ENCODE data around the gene GNG4. TPM values are rescaled to one million over a fixed set of nuclear protein-coding genes. Genes with fewer than 3 reads are reported as not detected.

Gene GNG4
- total and polyA plus RNA-seq, 9 of the 15 experiments (the other 6 are each of a cell fraction or from before 2014, with no cell fraction given): 0.06 to 0.58 (median 0.08) TPM; not detected in 4

- TF ChIP-seq MNT (conservative IDR thresholded peaks at IDR 0.05) (no peak), BRD9 (IDR thresholded peaks at IDR 0.05; ENCODE audit: low read depth, partially characterized antibody) (no peak), XRCC4 (IDR thresholded peaks at IDR 0.05; ENCODE audit: extremely low read depth, insufficient read depth, insufficient read length) (no peak), IRF1 (CRISPR knock-in tag; IDR thresholded peaks at IDR 0.05; ENCODE audit: borderline replicate concordance) (no peak), RHOXF2B (CRISPR knock-in tag; conservative IDR thresholded peaks at IDR 0.05) (no peak), MAFF (IDR thresholded peaks at IDR 0.05; ENCODE audit: low read length) (no peak), RBBP5 (IDR thresholded peaks at IDR 0.05; ENCODE audit: borderline replicate concordance, insufficient read depth, low read length, poor library complexity, severe bottlenecking) (no peak)
Observed at GRCh38 chr1:235500971-235501540, 148.5 kb downstream of the GNG4 start (continued).

Small RNA genes lying within 50 kb of the gene (small RNA-seq; reads per million reads assigned to genes)
- not detected for gene MTCO3P46
- not detected for gene MTND4LP21

Other genes starting within 250 kb of the GNG4 start
- gene B3GALNT2, start 145.3 kb downstream of the GNG4 start, total RNA-seq (2014; rRNA removed): 20.7 and 23.9 TPM in 2 replicates
- gene B3GALNT2, start 145.3 kb downstream of the GNG4 start, total RNA-seq (2014; rRNA removed; fragmentation: Illumina TruSeq; extraction: Trizol): 31.7 and 33.7 TPM in 2 replicates
- gene B3GALNT2, start 145.3 kb downstream of the GNG4 start, total RNA-seq (2015; rRNA removed; fragmentation: Illumina TruSeq; extraction: Trizol): 25.4 and 27.3 TPM in 2 replicates
- 22.9 and 23.7 TPM in 2 replicates for gene B3GALNT2, start 145.3 kb downstream of the GNG4 start, total RNA-seq (2021)
- gene B3GALNT2, start 145.3 kb downstream of the GNG4 start, polyA plus RNA-seq (2011; rRNA removed): 26.6 and 27.4 TPM in 2 replicates
- gene B3GALNT2, start 145.3 kb downstream of the GNG4 start, polyA plus RNA-seq (2014; fragmentation: Illumina TruSeq; extraction: Trizol): 16.1 and 18.8 TPM in 2 replicates
- 1 to 10 TPM; 2.0 to 2.7 TPM for gene B3GALNT2, start 145.3 kb downstream of the GNG4 start, polyA plus RNA-seq (2014; fragmentation: Nextera tagmentation; extraction: Ambion mirVana)
- 15.0 and 16.0 TPM in 2 replicates for gene B3GALNT2, start 145.3 kb downstream of the GNG4 start, polyA plus RNA-seq (2014; rRNA removed)
- 0.73 and 1.3 TPM in 2 replicates for gene LYST, start 217.1 kb upstream of the GNG4 start, total RNA-seq (2014; rRNA removed)
- gene LYST, start 217.1 kb upstream of the GNG4 start, total RNA-seq (2014; rRNA removed; fragmentation: Illumina TruSeq; extraction: Trizol): 1.6 and 1.7 TPM in 2 replicates
- gene LYST, start 217.1 kb upstream of the GNG4 start, total RNA-seq (2015; rRNA removed; fragmentation: Illumina TruSeq; extraction: Trizol): 0.94 and 1.2 TPM in 2 replicates
- gene LYST, start 217.1 kb upstream of the GNG4 start, total RNA-seq (2021): 1.6 and 2.1 TPM in 2 replicates
- gene LYST, start 217.1 kb upstream of the GNG4 start, polyA plus RNA-seq (2011; rRNA removed): 1.5 and 2.4 TPM in 2 replicates
- 0.83 and 0.91 TPM in 2 replicates for gene LYST, start 217.1 kb upstream of the GNG4 start, polyA plus RNA-seq (2014; fragmentation: Illumina TruSeq; extraction: Trizol)
- 1 to 10 TPM in 1 of 2 experiments, under 1 TPM in 1; 0.73 to 1.6 TPM for gene LYST, start 217.1 kb upstream of the GNG4 start, polyA plus RNA-seq (2014; fragmentation: Nextera tagmentation; extraction: Ambion mirVana)
- 1.1 and 1.4 TPM in 2 replicates for gene LYST, start 217.1 kb upstream of the GNG4 start, polyA plus RNA-seq (2014; rRNA removed)

Data from K562 (cell line).